Spleen (tissue), 7 donors: ENCODE measurements around the gene CMTM8.

Experiments used
- POLR2A ChIP-seq, 3 donors: fragments of 450-650 bp; IDR thresholded peaks; one replicate each; pipeline ENCODE4 v1.5.1; 2017; ENCODE audit warnings: antibody characterized with exemption in 3 of 3, mild to moderate bottlenecking in 1 of 3
- POLR2AphosphoS5 ChIP-seq, 3 donors: sonication (generic); formaldehyde crosslinking; IDR thresholded peaks; one replicate each; pipeline ENCODE4 v1.5.1; 2017; ENCODE audit warnings: antibody characterized with exemption in 3 of 3
- TF ChIP-seq, protein P1 (sequence below), 11 experiments: fragments of 200-600 bp in 7 of 11; fragments of 450-650 bp in 4 of 11; sonication (generic) in 4 of 11; IDR thresholded peaks in 8 of 11; conservative IDR thresholded peaks in 3 of 11; 1 replicate in 7 of 11; 2 replicates in 4 of 11; pipeline versions ENCODE4 v1.4.0 to v1.8.0; 2016 to 2021; ENCODE audit warnings: antibody characterized with exemption in 11 of 11, inconsistent platforms in 4 of 11, mild to moderate bottlenecking in 1 of 11
- donor health status: DM: no; HTN: no; CAD: no; lungs with moderate emphysema.
- donor health status: DM: no; HTN: no; CAD: no.
- donor health status: DM: no; HTN: no; CAD: no.

- TF ChIP-seq, protein P1, sequence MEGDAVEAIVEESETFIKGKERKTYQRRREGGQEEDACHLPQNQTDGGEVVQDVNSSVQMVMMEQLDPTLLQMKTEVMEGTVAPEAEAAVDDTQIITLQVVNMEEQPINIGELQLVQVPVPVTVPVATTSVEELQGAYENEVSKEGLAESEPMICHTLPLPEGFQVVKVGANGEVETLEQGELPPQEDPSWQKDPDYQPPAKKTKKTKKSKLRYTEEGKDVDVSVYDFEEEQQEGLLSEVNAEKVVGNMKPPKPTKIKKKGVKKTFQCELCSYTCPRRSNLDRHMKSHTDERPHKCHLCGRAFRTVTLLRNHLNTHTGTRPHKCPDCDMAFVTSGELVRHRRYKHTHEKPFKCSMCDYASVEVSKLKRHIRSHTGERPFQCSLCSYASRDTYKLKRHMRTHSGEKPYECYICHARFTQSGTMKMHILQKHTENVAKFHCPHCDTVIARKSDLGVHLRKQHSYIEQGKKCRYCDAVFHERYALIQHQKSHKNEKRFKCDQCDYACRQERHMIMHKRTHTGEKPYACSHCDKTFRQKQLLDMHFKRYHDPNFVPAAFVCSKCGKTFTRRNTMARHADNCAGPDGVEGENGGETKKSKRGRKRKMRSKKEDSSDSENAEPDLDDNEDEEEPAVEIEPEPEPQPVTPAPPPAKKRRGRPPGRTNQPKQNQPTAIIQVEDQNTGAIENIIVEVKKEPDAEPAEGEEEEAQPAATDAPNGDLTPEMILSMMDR (IDR thresholded peaks at IDR 0.05 in 8 of 11, conservative IDR thresholded peaks at IDR 0.05 in 3 of 11), result no peak
- TF ChIP-seq POLR2A (IDR thresholded peaks at IDR 0.05), result no peak
- TF ChIP-seq POLR2AphosphoS5 (IDR thresholded peaks at IDR 0.05), result no peak
Measured at GRCh38 chr3:32405155-32405554, 166.7 kb downstream of the CMTM8 start.
